K562 (cell line): ENCODE measurements around the gene SIM1. TPM values are rescaled to one million over a fixed set of nuclear protein-coding genes. Genes with fewer than 3 reads are reported as not detected.

Source experiments
- ATAC-seq: fragments of 200-7000 bp; cut with Tn5 transposase; 3 replicates; pipeline ENCODE4 v1.9.1; 2020; ENCODE audit warnings: moderate library complexity
- BruUV-seq: library from RNA; stranded (reverse); fragments of 400-500 nt; replicated peaks from 2 replicates; lab custom pipeline; 2021; lab: Mats Ljungman, UMichigan
- CTCF ChIA-PET: fragments of 300-600 bp; formaldehyde crosslinking; extraction: SDS; loops from one replicate; lab custom pipeline; 2021; ENCODE audit warnings: low intra/inter-chr PET ratio; lab: Yijun Ruan, JAX
- POLR2A ChIA-PET: fragments of 300-600, 350-650 bp; sonication (Branson Sonifier 250); formaldehyde crosslinking; extraction: SDS; loops from one replicate; lab custom pipeline; 2021; ENCODE audit warnings: antibody characterized with exemption, inconsistent platforms; lab: Yijun Ruan, JAX
- DNase-seq, 4 experiments: peaks; one replicate each; pipeline versions ENCODE4 v3.0.0 to v3.0.0-alpha.2; 2011 to 2018; ENCODE audit warnings: low spot score in 3 of 4, mixed read lengths in 3 of 4; ENCODE audit errors: extremely low read depth in 1 of 4
- FAIRE-seq: peaks from 2 replicates; lab custom pipeline; 2011; peaks lifted over from hg19 to GRCh38; lab: Jason Lieb, UNC
- H2AFZ ChIP-seq: 2 replicates; pipeline ENCODE4 v1.6.0; 2011; ENCODE audit warnings: low read depth, low read length, control low read depth, inconsistent platforms
- H3K27ac ChIP-seq: fragments of 200-600 bp; 3 replicates; pipeline ENCODE4 v1.8.0; 2011; ENCODE audit warnings: low read depth, mild to moderate bottlenecking, control low read depth, inconsistent platforms, low read length, moderate library complexity, mixed read lengths; ENCODE audit errors: extremely low read depth
- H3K27me3 ChIP-seq, 2 experiments: fragments of 300-600 bp in 1 of 2; 2 replicates in 1 of 2; 3 replicates in 1 of 2; pipeline versions ENCODE4 v1.6.0 to v1.8.0; 2011; ENCODE audit warnings: inconsistent platforms in 2 of 2, low read length in 2 of 2, mild to moderate bottlenecking in 1 of 2, mixed read lengths in 1 of 2, moderate library complexity in 1 of 2; ENCODE audit not compliant: control insufficient read depth in 2 of 2, insufficient read depth in 2 of 2
- H3K36me3 ChIP-seq: fragments of 300-600 bp; 3 replicates; pipeline ENCODE4 v1.8.0; 2011; ENCODE audit warnings: mild to moderate bottlenecking, low read length, inconsistent platforms; ENCODE audit not compliant: control insufficient read depth, insufficient read depth
- H3K4me1 ChIP-seq, 2 experiments: fragments of 200-600 bp in 1 of 2; replicated peaks in 1 of 2; 2 replicates in 1 of 2; 3 replicates in 1 of 2; pipeline versions ENCODE4 v1.5.1 to v1.8.0; 2011; ENCODE audit warnings: inconsistent platforms in 2 of 2, low read length in 2 of 2, mild to moderate bottlenecking in 1 of 2, mixed read lengths in 1 of 2, moderate library complexity in 1 of 2; ENCODE audit not compliant: control insufficient read depth in 2 of 2, insufficient read depth in 2 of 2
- H3K4me2 ChIP-seq: 2 replicates; pipeline ENCODE4 v1.6.1; 2011; ENCODE audit warnings: low read length, control low read depth, inconsistent platforms, mixed read lengths; ENCODE audit not compliant: insufficient read depth
- H3K4me3 ChIP-seq: fragments of 200-600 bp; sonication (generic), shearing (Covaris generic); 2 replicates; pipeline ENCODE4 v1.5.1; 2016; ENCODE audit warnings: control low read depth, inconsistent platforms
- H3K79me2 ChIP-seq: fragments of 200-600 bp; 3 replicates; pipeline ENCODE4 v1.8.0; 2011; ENCODE audit warnings: low read length, inconsistent platforms; ENCODE audit not compliant: control insufficient read depth, insufficient read depth
- H3K9ac ChIP-seq, 2 experiments: 2 replicates each; pipeline versions ENCODE4 v1.6.0 to v1.6.1; 2011; ENCODE audit warnings: low read depth in 2 of 2, low read length in 2 of 2, control low read depth in 1 of 2, inconsistent platforms in 1 of 2, mild to moderate bottlenecking in 1 of 2, mixed read lengths in 1 of 2; ENCODE audit not compliant: insufficient read depth in 1 of 2
- H3K9me1 ChIP-seq: one replicate; pipeline ENCODE4 v1.6.0; 2011; ENCODE audit warnings: inconsistent platforms, mild to moderate bottlenecking, low read length, moderate library complexity; ENCODE audit not compliant: control insufficient read depth, insufficient read depth
- H3K9me3 ChIP-seq: replicated peaks from 2 replicates; pipeline ENCODE4 v1.5.1; 2011; ENCODE audit warnings: low read depth, low read length, inconsistent platforms; ENCODE audit not compliant: control insufficient read depth, insufficient read depth
- H4K20me1 ChIP-seq: replicated peaks from 2 replicates; pipeline ENCODE4 v1.6.1; 2011; ENCODE audit warnings: low read length, inconsistent platforms, mixed read lengths; ENCODE audit not compliant: control insufficient read depth, insufficient read depth
- BMI1 ChIP-seq: fragments of 150-350 bp; IDR thresholded peaks from 2 replicates; pipeline ENCODE4 v1.6.1; 2014; ENCODE audit warnings: low read length
- C11orf30 ChIP-seq: fragments of 450-650 bp; IDR thresholded peaks from 2 replicates; pipeline ENCODE4 v1.6.1; 2016; ENCODE audit warnings: low read depth, mild to moderate bottlenecking
- DDX20 ChIP-seq: fragments of 450-650 bp; IDR thresholded peaks from 2 replicates; pipeline ENCODE4 v1.6.1; 2016; ENCODE audit warnings: missing genetic modification characterization, low read depth, mild to moderate bottlenecking, missing compliant biosample characterization, moderate library complexity
- LCOR ChIP-seq: sonication (generic); formaldehyde crosslinking; IDR thresholded peaks from 2 replicates; pipeline ENCODE4 v1.8.0; 2022; ENCODE audit warnings: mild to moderate bottlenecking, missing genetic modification reagents
- MECOM ChIP-seq: fragments of 250-450 bp; sonication (Bioruptor Pico); IDR thresholded peaks from 2 replicates; pipeline ENCODE4 v1.8.0; 2022; ENCODE audit warnings: inconsistent platforms
- POLR2AphosphoS5 ChIP-seq: IDR thresholded peaks from 2 replicates; pipeline ENCODE4 v1.6.1; 2011; ENCODE audit warnings: mild to moderate bottlenecking, low read depth, low read length, moderate library complexity; ENCODE audit not compliant: control insufficient read depth, insufficient read depth
- PREB ChIP-seq: sonication (generic); formaldehyde crosslinking; IDR thresholded peaks from 2 replicates; pipeline ENCODE4 v1.8.1; 2023; ENCODE audit warnings: mild to moderate bottlenecking, missing genetic modification reagents
- SMARCA5 ChIP-seq: fragments of 450-650 bp; IDR thresholded peaks from 2 replicates; pipeline ENCODE4 v1.6.1; 2016
- ZFP1 ChIP-seq: fragments of 450-650 bp; formaldehyde crosslinking; IDR thresholded peaks from 2 replicates; pipeline ENCODE4 v1.4.0; 2020; ENCODE audit warnings: mild to moderate bottlenecking, mixed read lengths
- ZNF57 ChIP-seq: fragments of 450-650 bp; formaldehyde crosslinking; IDR thresholded peaks from 2 replicates; pipeline ENCODE4 v1.4.0; 2020; ENCODE audit warnings: mild to moderate bottlenecking, moderate library complexity
- WGBS: fragments of 100-300 bp; shearing (Covaris generic); methylation state at CpG from one replicate; pipeline ENCODE4 v1.1.6; 2016; ENCODE audit warnings: low coverage, mixed read lengths; ENCODE audit not compliant: insufficient coverage; ENCODE audit errors: missing lambda C conversion rate; 5-methylcytosine and 5-hydroxymethylcytosine counted together
- in situ Hi-C: fragments of 300-500 bp; cut with MboI; formaldehyde crosslinking; loops from 4 replicates; pipeline ENCODE4 v1.15.0; 2018; ENCODE audit warnings: inconsistent platforms, mixed read lengths
- intact Hi-C: fragments of 100-400 bp; cut with micrococcal nuclease; formaldehyde crosslinking; loops from 2 replicates; pipeline ENCODE4 v1.14.2; 2022
- polyA plus RNA-seq, 8 experiments: library from polyadenylated mRNA; depleted of rRNA in 4 of 8; stranded (reverse) in 5 of 8; unstranded in 3 of 8; fragments of >200 nt; fragmentation: Nextera tagmentation in 2 of 8; fragmentation: Illumina TruSeq in 1 of 8; extraction: Ambion mirVana in 2 of 8; extraction: Trizol in 1 of 8; gene quantifications; 2 replicates each; pipeline versions ENCODE4 v1.2.1 to v1.2.3, GENCODE V29; 2011 to 2014; ENCODE audit warnings: inconsistent platforms in 1 of 8, missing spikeins in 1 of 8
- total RNA-seq, 7 experiments: library from RNA; depleted of rRNA in 6 of 7; stranded (reverse); fragments of >200 nt in 6 of 7; fragmentation: Illumina TruSeq in 2 of 7; extraction: Trizol in 2 of 7; gene quantifications; 2 replicates each; pipeline versions ENCODE4 v1.2.1 to v1.2.3, GENCODE V29; 2011 to 2021; ENCODE audit warnings: low replicate concordance in 1 of 7
- TF ChIP-seq, protein P1 (sequence below), 2 experiments: IDR thresholded peaks in 1 of 2; conservative IDR thresholded peaks in 1 of 2; 2 replicates each; pipeline ENCODE4 v1.6.1; 2016; ENCODE audit warnings: low read depth in 2 of 2, mild to moderate bottlenecking in 1 of 2, missing compliant biosample characterization in 1 of 2, missing genetic modification characterization in 1 of 2, moderate library complexity in 1 of 2
- TF ChIP-seq, protein P2 (sequence below): IDR thresholded peaks from 2 replicates; pipeline ENCODE4 v1.6.1; 2012; ENCODE audit warnings: low read depth, low read length, improper control_type of control experiment, borderline replicate concordance
- TF ChIP-seq, protein P3 (sequence below): sonication (generic); formaldehyde crosslinking; IDR thresholded peaks from 2 replicates; pipeline ENCODE4 v1.8.0; 2022; ENCODE audit warnings: mild to moderate bottlenecking, low read depth, missing genetic modification reagents

Gene SIM1
- total and polyA plus RNA-seq, 9 of the 15 experiments (the other 6 are each of a cell fraction or from before 2014, with no cell fraction given) = not detected

DNA sequence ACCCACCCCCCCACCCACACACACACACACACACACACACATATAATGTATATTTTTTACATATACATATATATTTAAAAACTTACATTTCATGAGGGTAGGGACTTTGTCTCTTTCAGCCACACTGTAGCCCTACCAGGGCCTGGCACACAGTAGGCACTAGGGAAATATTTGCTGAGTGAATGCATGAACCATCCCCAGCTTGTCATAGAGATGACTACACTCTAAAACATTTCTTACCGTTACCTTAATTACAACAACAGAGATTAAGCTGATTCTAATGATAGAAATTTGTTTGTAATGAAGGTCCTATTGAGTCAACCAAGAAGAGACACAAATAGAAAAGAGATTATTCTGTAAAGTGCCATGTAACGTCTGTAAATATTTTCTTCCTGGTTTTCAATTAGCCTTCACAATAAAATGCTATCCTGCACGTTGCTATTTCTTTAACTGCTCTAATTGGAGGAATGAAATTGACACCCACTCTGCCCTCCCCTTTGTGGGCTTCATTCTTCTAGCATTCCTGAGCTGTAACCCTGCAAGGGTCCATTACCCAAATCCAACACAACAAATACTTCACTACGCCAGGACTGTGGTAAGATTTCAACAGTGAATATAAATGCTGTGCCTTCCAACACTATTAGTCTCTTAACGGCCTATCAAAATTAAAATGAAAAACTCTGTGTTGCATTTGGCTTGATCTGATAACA, 30.8 kb downstream of the SIM1 start (continued):
- TF ChIP-seq, protein P1, sequence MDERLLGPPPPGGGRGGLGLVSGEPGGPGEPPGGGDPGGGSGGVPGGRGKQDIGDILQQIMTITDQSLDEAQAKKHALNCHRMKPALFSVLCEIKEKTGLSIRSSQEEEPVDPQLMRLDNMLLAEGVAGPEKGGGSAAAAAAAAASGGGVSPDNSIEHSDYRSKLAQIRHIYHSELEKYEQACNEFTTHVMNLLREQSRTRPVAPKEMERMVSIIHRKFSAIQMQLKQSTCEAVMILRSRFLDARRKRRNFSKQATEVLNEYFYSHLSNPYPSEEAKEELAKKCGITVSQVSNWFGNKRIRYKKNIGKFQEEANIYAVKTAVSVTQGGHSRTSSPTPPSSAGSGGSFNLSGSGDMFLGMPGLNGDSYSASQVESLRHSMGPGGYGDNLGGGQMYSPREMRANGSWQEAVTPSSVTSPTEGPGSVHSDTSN (CRISPR knock-in tag; IDR thresholded peaks at IDR 0.05; ENCODE audit: low read depth) = no peak
- TF ChIP-seq, protein P1 (tag; conservative IDR thresholded peaks at IDR 0.05; ENCODE audit: low read depth) = no peak
- TF ChIP-seq, protein P2, sequence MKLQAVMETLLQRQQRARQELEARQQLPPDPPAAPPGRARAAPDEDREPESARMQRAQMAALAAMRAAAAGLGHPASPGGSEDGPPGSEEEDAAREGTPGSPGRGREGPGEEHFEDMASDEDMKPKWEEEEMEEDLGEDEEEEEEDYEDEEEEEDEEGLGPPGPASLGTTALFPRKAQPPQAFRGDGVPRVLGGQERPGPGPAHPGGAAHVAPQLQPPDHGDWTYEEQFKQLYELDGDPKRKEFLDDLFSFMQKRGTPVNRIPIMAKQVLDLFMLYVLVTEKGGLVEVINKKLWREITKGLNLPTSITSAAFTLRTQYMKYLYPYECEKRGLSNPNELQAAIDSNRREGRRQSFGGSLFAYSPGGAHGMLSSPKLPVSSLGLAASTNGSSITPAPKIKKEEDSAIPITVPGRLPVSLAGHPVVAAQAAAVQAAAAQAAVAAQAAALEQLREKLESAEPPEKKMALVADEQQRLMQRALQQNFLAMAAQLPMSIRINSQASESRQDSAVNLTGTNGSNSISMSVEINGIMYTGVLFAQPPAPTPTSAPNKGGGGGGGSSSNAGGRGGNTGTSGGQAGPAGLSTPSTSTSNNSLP = no peak

GRCh38 chr6:100432136-100432535, 32.6 kb downstream of the SIM1 start:
- ATAC-seq (no peak), FAIRE-seq (no peak)
- intact Hi-C loops = no loop called here
- TF ChIP-seq DDX20 (tag) (no peak), LCOR (CRISPR knock-in tag) (no peak), ZNF57 (CRISPR knock-in tag) (no peak), MECOM (CRISPR knock-in tag) (no peak), ZFP1 (CRISPR knock-in tag) (no peak), POLR2AphosphoS5 (no peak), SMARCA5 (no peak), C11orf30 (no peak), BMI1 (no peak), PREB (CRISPR knock-in tag) (no peak)
- TF ChIP-seq, protein P3, sequence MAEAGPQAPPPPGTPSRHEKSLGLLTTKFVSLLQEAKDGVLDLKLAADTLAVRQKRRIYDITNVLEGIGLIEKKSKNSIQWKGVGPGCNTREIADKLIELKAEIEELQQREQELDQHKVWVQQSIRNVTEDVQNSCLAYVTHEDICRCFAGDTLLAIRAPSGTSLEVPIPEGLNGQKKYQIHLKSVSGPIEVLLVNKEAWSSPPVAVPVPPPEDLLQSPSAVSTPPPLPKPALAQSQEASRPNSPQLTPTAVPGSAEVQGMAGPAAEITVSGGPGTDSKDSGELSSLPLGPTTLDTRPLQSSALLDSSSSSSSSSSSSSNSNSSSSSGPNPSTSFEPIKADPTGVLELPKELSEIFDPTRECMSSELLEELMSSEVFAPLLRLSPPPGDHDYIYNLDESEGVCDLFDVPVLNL (CRISPR knock-in tag) = no peak

More at GRCh38 chr6:100432136-100432535, 32.6 kb downstream of the SIM1 start:
- no peaks in the 10 kb centered on the region for H3K79me2 ChIP-seq
- no TSS peak for BruUV-seq
- ChIA-PET POLR2A (interaction anchor here (0.6 kb wide), 1 partner anchor 1217 kb away, joined by 4 read pairs; no protein-coding TSS in a partner anchor), CTCF (interaction anchor here (0.7 kb wide), 1 partner anchor 13 kb away, joined by 3 read pairs; no protein-coding TSS in a partner anchor)
- no peak overlapping the region for H3K4me3 ChIP-seq
- H3K9ac ChIP-seq = no peak overlapping the region
- no peaks in the 10 kb centered on the region for H3K36me3 ChIP-seq
- in situ Hi-C loops = no loop called here
- no peaks in the 10 kb centered on the region for H3K4me1 ChIP-seq
- H3K27me3 ChIP-seq = peaks cover 1 to 5% of the 10 kb centered on the region in 2 experiments; a peak in 2 of 5 replicates
- no peak overlapping the region for H3K27ac ChIP-seq
- 2% methylated on average over 3 of the region's 3 CpGs for WGBS
- H3K4me2 ChIP-seq = no peak overlapping the region
- no peaks in the 10 kb centered on the region for H3K9me1 ChIP-seq
- H3K9me3 ChIP-seq = no peaks in the 10 kb centered on the region
- H4K20me1 ChIP-seq = no peaks in the 10 kb centered on the region
- no peak overlapping the region for H2AFZ ChIP-seq
- no peak for DNase-seq
